HG02571 (cell line): ENCODE data around the gene HSPA4.
"Not testable (repeated sequence)": the region's sequence is repeated elsewhere in the genome, so short reads cannot be mapped to it uniquely, and the experiment has no call there.

Experiments
- ATAC-seq: cut with Tn5 transposase; IDR thresholded peaks from one replicate; pipeline ENCODE4 v1.9.1; 2021; ENCODE audit warnings: mild to moderate bottlenecking, moderate library complexity; ENCODE audit not compliant: unreplicated experiment

Gene HSPA4

GRCh38 chr5:133051542-133052316 lies at the start of gene HSPA4:
TSS of gene HSPA4 (plus strand) at chr5:133052013. CDS start at chr5:133052251, 238 bp downstream.
- peak; percentile 86 for ATAC-seq

- no peak for ATAC-seq
Measured at GRCh38 chr5:133006653-133007052, 45.2 kb upstream of the HSPA4 start.

GRCh38 chr5:133008455-133008854 lies 43.4 kb upstream of the HSPA4 start:
- not testable (repeated sequence) for ATAC-seq

GRCh38 chr5:133015466-133015865 lies 36.3 kb upstream of the HSPA4 start:
- no peak for ATAC-seq

- no peak for ATAC-seq
Measured at GRCh38 chr5:133017964-133018363, 33.8 kb upstream of the HSPA4 start.

GRCh38 chr5:133019471-133019870 lies 32.3 kb upstream of the HSPA4 start:
- not testable (repeated sequence) for ATAC-seq

GRCh38 chr5:133025804-133026663 lies 25.8 kb upstream of the HSPA4 start, which contains the start of gene ZCCHC10:
TSS of gene ZCCHC10 (minus strand) at chr5:133026549. CDS start at chr5:133026537, 12 bp downstream.
- ATAC-seq: peak; percentile 94

- ATAC-seq: no peak
Measured at GRCh38 chr5:133026664-133027153, 25.1 kb upstream of the HSPA4 start.

GRCh38 chr5:133029416-133029815 lies 22.4 kb upstream of the HSPA4 start:
- no peak for ATAC-seq

GRCh38 chr5:133030343-133031005 lies 21.3 kb upstream of the HSPA4 start:
- ATAC-seq: no peak

- no peak for ATAC-seq
Measured at GRCh38 chr5:133032852-133033742, 18.7 kb upstream of the HSPA4 start.

- no peak for ATAC-seq
Measured at GRCh38 chr5:133034064-133034463, 17.7 kb upstream of the HSPA4 start.

- no peak for ATAC-seq
Measured at GRCh38 chr5:133035224-133035623, 16.6 kb upstream of the HSPA4 start.

- ATAC-seq: not testable (repeated sequence)
Measured at GRCh38 chr5:133036677-133037076, 15.1 kb upstream of the HSPA4 start.

GRCh38 chr5:133041157-133041784 lies 10.5 kb upstream of the HSPA4 start:
- ATAC-seq: no peak

GRCh38 chr5:133041910-133042309 lies 9.9 kb upstream of the HSPA4 start:
- ATAC-seq: no peak

- not testable (repeated sequence) for ATAC-seq
Measured at GRCh38 chr5:133046560-133046959, 5.3 kb upstream of the HSPA4 start.

GRCh38 chr5:133047404-133047803 lies 4.4 kb upstream of the HSPA4 start:
- ATAC-seq: no peak

GRCh38 chr5:133048993-133049725 lies 2.7 kb upstream of the HSPA4 start:
- ATAC-seq: no peak
